Left lobe of liver (tissue), 2 donors: ENCODE measurements around the gene C10orf90. TPM values are rescaled to one million over a fixed set of nuclear protein-coding genes. Genes with fewer than 3 reads are reported as not detected.

Experiments used
- ATAC-seq: fragments of 200-7000 bp; cut with Tn5 transposase; one replicate; pipeline ENCODE4 v1.9.1; 2020; ENCODE audit warnings: mild to moderate bottlenecking, moderate library complexity
- DNase-seq: peaks from one replicate; pipeline ENCODE4 v3.0.0-alpha.2; 2020; ENCODE audit warnings: low spot score
- total RNA-seq: library from RNA; stranded (reverse); gene quantifications from one replicate; pipeline ENCODE4 v1.2.1, GENCODE V29; 2021
- donor health status: DM: no; HTN: no; CAD: no; lungs with moderate emphysema.
- donor health status: DM: no; HTN: yes; CAD: no.

The C10orf90 gene
- total RNA-seq, 1 donor from 2014 or later, result 0.18 TPM

GRCh38 chr10:126476246-126476645 lies 194.2 kb downstream of the C10orf90 start:
- DNase-seq (no peak), ATAC-seq (no peak)

GRCh38 chr10:126475074-126475691 lies 195.3 kb downstream of the C10orf90 start:
- ATAC-seq, result no peak
- no peak for DNase-seq

- DNase-seq (no peak), ATAC-seq (no peak)
Measured at GRCh38 chr10:126474031-126474430, 196.5 kb downstream of the C10orf90 start.

GRCh38 chr10:126470991-126471390 lies 199.5 kb downstream of the C10orf90 start:
- no peak for ATAC-seq
- no peak for DNase-seq

- no peak for ATAC-seq
- DNase-seq, result no peak
Measured at GRCh38 chr10:126469692-126470091, 200.8 kb downstream of the C10orf90 start.

- DNase-seq, result no peak
- ATAC-seq, result no peak
Measured at GRCh38 chr10:126468876-126469643, 201.4 kb downstream of the C10orf90 start.

- ATAC-seq, result no peak
Measured at GRCh38 chr10:126468467-126468866, 202.0 kb downstream of the C10orf90 start.

GRCh38 chr10:126465771-126466170 lies 204.7 kb downstream of the C10orf90 start:
- ATAC-seq, result no peak
- DNase-seq, result no peak

More at GRCh38 chr10:126468467-126468866, 202.0 kb downstream of the C10orf90 start:
- no peak for DNase-seq

- no peak for ATAC-seq
Measured at GRCh38 chr10:126463286-126463685, 207.2 kb downstream of the C10orf90 start.

GRCh38 chr10:126461289-126461940 lies 209.1 kb downstream of the C10orf90 start:
- DNase-seq (no peak), ATAC-seq (no peak)

More at GRCh38 chr10:126463286-126463685, 207.2 kb downstream of the C10orf90 start:
- no peak for DNase-seq

- DNase-seq (no peak), ATAC-seq (no peak)
Measured at GRCh38 chr10:126459878-126460481, 210.5 kb downstream of the C10orf90 start.

- no peak for ATAC-seq
- no peak for DNase-seq
Measured at GRCh38 chr10:126459032-126459831, 211.3 kb downstream of the C10orf90 start.

- no peak for DNase-seq
- ATAC-seq, result peak; percentile 82
Measured at GRCh38 chr10:126458466-126458865, 212.0 kb downstream of the C10orf90 start.

- DNase-seq, result no peak
- no peak for ATAC-seq
Measured at GRCh38 chr10:126456632-126457031, 213.9 kb downstream of the C10orf90 start.

GRCh38 chr10:126455766-126456405 lies 214.6 kb downstream of the C10orf90 start:
- no peak for ATAC-seq
- DNase-seq, result no peak

GRCh38 chr10:126455036-126455765 lies 215.3 kb downstream of the C10orf90 start:
- ATAC-seq (no peak), DNase-seq (no peak)

GRCh38 chr10:126454045-126454751 lies 216.3 kb downstream of the C10orf90 start:
- DNase-seq, result no peak
- no peak for ATAC-seq

- ATAC-seq (no peak), DNase-seq (no peak)
Measured at GRCh38 chr10:126452245-126452644, 218.2 kb downstream of the C10orf90 start.

GRCh38 chr10:126448091-126448490 lies 222.4 kb downstream of the C10orf90 start:
- no peak for ATAC-seq

More at GRCh38 chr10:126448091-126448490, 222.4 kb downstream of the C10orf90 start:
- DNase-seq, result no peak
